Ovary (tissue), 9 donors: ENCODE data around the gene EFNA5. TPM values are rescaled to one million over a fixed set of nuclear protein-coding genes. Genes with fewer than 3 reads are reported as not detected.

ENCODE experiments used
- DNase-seq, 5 donors: peaks; one replicate each; pipeline ENCODE4 v3.0.0-alpha.2; 2019 to 2020
- H3K27ac ChIP-seq, 2 donors: fragments of 200-600 bp; one replicate each; pipeline versions ENCODE4 v1.5.1 to v1.8.0; 2019 to 2022
- H3K27me3 ChIP-seq: fragments of 200-600 bp; one replicate; pipeline ENCODE4 v1.8.0; 2022
- H3K36me3 ChIP-seq: fragments of 200-600 bp; sonication (generic); one replicate; pipeline ENCODE4 v1.5.1; 2019
- H3K4me1 ChIP-seq: one replicate; pipeline ENCODE4 v1.8.1; 2013; ENCODE audit warnings: mild to moderate bottlenecking, moderate library complexity; ENCODE audit not compliant: insufficient read depth
- H3K4me3 ChIP-seq: fragments of 200-600 bp; sonication (generic); one replicate; pipeline ENCODE4 v1.5.1; 2017
- H3K9me3 ChIP-seq, 2 donors: fragments of 200-600 bp in 1 of 2; sonication (generic) in 1 of 2; one replicate each; pipeline versions ENCODE4 v1.5.1 to v1.8.1; 2013 to 2019; ENCODE audit warnings: mild to moderate bottlenecking in 1 of 2, moderate library complexity in 1 of 2
- CTCF ChIP-seq, 3 donors: fragments of 450-650 bp in 2 of 3; fragments of 200-600 bp in 1 of 3; IDR thresholded peaks; one replicate each; pipeline versions ENCODE4 v1.5.1 to v1.8.0; 2016 to 2022; ENCODE audit warnings: antibody characterized with exemption in 3 of 3, mild to moderate bottlenecking in 1 of 3
- EP300 ChIP-seq: sonication (generic); formaldehyde crosslinking; IDR thresholded peaks from one replicate; pipeline ENCODE4 v1.6.1; 2017; ENCODE audit warnings: antibody characterized with exemption
- POLR2A ChIP-seq: fragments of 450-650 bp; IDR thresholded peaks from one replicate; pipeline ENCODE4 v1.6.1; 2017; ENCODE audit warnings: antibody characterized with exemption, mild to moderate bottlenecking, moderate library complexity
- WGBS, 3 donors: extraction: QIAGEN DNeasy Blood & Tissue Kit in 1 of 3; methylation state at CpG; one replicate each; pipeline versions ENCODE4 v1.1.5 to v1.1.7; 2013 to 2017; 5-methylcytosine and 5-hydroxymethylcytosine counted together
- intact Hi-C, 4 donors: fragments of 100-400 bp; cut with DNase I; formaldehyde crosslinking; loops; one replicate each; pipeline versions ENCODE4 v1.11.0 to v1.15.1; 2022 to 2023
- polyA plus RNA-seq, 2 donors: library from polyadenylated mRNA; stranded (reverse); fragments of 200-250 nt in 1 of 2; fragments of 350-450 nt in 1 of 2; fragmentation: Illumina TruSeq in 1 of 2; extraction: RNeasy Lipid Tissue Mini Kit (QIAGEN cat#74804) in 1 of 2; gene quantifications; one replicate each; pipeline ENCODE4 v1.2.3, GENCODE V29; 2013 to 2014
- total RNA-seq, 7 donors: library from RNA; depleted of rRNA in 2 of 7; stranded (reverse); fragments of >200 nt in 2 of 7; fragmentation: NEBNext Ultra II Directional in 3 of 7; extraction: Animal tissue kit (Norgen Biotek cat#: 25700) in 3 of 7; gene quantifications; one replicate each; pipeline versions ENCODE4 v1.1.0 to v1.2.4, GENCODE V29; 2016 to 2023
- donor health status: DM: no; HTN: no; CAD: no; lungs with moderate emphysema.
- donor health status: DM: no; HTN: no; CAD: no.
- donor health status: Bipolar disorder and iron deficiency.
- donor health status: DM: yes; HTN: yes; CAD: no.
- donor health status: DM: no; HTN: no; CAD: no.
- donor health status: DM: yes; HTN: yes; CAD: no.

The EFNA5 gene
- total and polyA plus RNA-seq, 9 donors: 1.5 to 20.6 (median 7.7) TPM

DNA sequence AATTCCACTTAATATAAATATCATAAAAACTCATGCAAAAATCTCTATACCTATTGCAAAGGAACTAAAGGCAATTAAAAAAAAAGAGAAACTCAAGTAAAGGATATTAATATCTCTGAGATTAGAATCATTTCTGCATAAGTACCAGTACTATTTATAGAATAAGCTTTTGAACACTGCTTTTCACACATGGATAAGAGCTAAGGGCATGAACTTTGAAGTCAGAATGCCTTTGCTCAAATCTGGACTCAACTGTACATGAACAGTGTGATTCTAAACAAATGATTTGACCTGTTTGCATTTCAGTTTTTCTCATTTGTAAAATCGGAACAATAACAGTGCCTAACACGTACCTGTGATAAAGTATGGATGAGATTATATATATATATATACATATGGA, 255.9 kb downstream of the EFNA5 start:
- Histone ChIP-seq H3K27ac (no peak overlapping the region), H3K27me3 (no peaks in the 10 kb centered on the region), H3K4me3 (no peak overlapping the region), H3K36me3 (no peaks in the 10 kb centered on the region), H3K4me1 (no peaks in the 10 kb centered on the region), H3K9me3 (no peaks in the 10 kb centered on the region)
- DNase-seq: no peak
- intact Hi-C loops: no loop called here
- TF ChIP-seq EP300: no peak
- TF ChIP-seq CTCF (IDR thresholded peaks at IDR 0.05): no peak
- TF ChIP-seq POLR2A: no peak
- 94 to 97% (median 95%) methylated on average over 2 of the region's 2 CpGs for WGBS, 3 donors

DNA sequence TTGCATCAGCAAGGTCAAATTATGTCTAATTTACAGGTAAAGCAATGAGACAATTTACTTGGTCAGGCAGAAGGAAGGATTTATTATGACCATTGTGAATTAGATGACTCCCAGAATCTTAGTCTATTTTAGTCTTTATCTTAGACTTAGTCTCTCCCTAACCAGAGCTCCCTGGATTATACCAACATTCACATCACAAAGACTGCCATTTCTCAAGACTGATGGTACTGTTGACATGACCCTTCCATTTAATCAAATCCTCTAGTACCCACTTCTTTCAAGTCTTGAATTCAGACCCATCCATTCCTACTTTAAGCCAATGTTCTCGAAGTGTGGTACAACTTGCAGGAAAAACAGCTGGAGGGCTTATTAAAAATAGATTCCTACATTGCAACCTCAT, 257.0 kb downstream of the EFNA5 start:
- Histone ChIP-seq H3K4me3 (no peak overlapping the region), H3K4me1 (no peaks in the 10 kb centered on the region), H3K9me3 (no peaks in the 10 kb centered on the region), H3K36me3 (no peaks in the 10 kb centered on the region), H3K27ac (no peak overlapping the region), H3K27me3 (no peaks in the 10 kb centered on the region)
- intact Hi-C loops: no loop called here
- no peak for DNase-seq
- WGBS, 3 donors: 95 to 97% (median 96%) methylated on average over 1 of the region's 1 CpG
- TF ChIP-seq CTCF (IDR thresholded peaks at IDR 0.05) (no peak), POLR2A (no peak), EP300 (no peak)

DNA sequence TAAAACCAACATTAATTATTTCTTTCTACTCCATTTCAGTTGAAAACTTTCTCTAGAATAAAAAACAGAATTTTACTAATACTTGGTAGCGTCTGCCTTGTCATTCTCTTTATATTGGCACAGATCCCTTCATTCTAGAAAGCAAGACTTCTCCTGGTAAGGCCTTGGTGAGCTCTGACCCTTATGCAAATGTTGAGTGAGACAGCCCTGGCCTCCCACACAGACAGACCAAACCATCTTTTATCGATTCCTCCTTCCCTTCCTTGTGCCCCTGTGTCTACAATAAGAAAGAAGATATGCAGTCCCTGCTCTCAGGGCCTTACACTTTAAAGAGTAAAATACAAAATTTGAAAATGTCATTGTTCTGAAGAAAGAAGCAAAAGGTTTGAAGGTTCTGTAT, 262.2 kb downstream of the EFNA5 start:
- intact Hi-C loops: no loop called here
- no peaks in the 10 kb centered on the region for H3K36me3 ChIP-seq
- 72 to 85% (median 82%) methylated on average over 2 of the region's 2 CpGs for WGBS, 3 donors
- TF ChIP-seq EP300 (no peak), CTCF (IDR thresholded peaks at IDR 0.05) (no peak), POLR2A (no peak)
- no peaks in the 10 kb centered on the region for H3K9me3 ChIP-seq
- no peak overlapping the region for H3K4me3 ChIP-seq
- H3K27me3 ChIP-seq: no peaks in the 10 kb centered on the region
- no peaks in the 10 kb centered on the region for H3K4me1 ChIP-seq
- no peak overlapping the region for H3K27ac ChIP-seq
- DNase-seq: no peak

GRCh38 chr5:107407713-107408298, 262.9 kb downstream of the EFNA5 start:
- DNase-seq: no peak
- 65 to 86% (median 71%) methylated on average over 3 of the region's 3 CpGs for WGBS, 3 donors
- Histone ChIP-seq H3K27ac (no peak overlapping the region), H3K9me3 (no peaks in the 10 kb centered on the region), H3K36me3 (no peaks in the 10 kb centered on the region), H3K4me3 (no peak overlapping the region), H3K4me1 (peaks cover 3% of the 10 kb centered on the region), H3K27me3 (no peaks in the 10 kb centered on the region)
- intact Hi-C loops: no loop called here
- TF ChIP-seq CTCF (IDR thresholded peaks at IDR 0.05) (no peak), POLR2A (no peak), EP300 (no peak)
